ENCODE results near the gene PMEPA1.
"Not testable (repeated sequence)": the region's sequence is repeated elsewhere in the genome, so short reads cannot be mapped to it uniquely, and the experiment has no call there.

PMEPA1 gene

DNA sequence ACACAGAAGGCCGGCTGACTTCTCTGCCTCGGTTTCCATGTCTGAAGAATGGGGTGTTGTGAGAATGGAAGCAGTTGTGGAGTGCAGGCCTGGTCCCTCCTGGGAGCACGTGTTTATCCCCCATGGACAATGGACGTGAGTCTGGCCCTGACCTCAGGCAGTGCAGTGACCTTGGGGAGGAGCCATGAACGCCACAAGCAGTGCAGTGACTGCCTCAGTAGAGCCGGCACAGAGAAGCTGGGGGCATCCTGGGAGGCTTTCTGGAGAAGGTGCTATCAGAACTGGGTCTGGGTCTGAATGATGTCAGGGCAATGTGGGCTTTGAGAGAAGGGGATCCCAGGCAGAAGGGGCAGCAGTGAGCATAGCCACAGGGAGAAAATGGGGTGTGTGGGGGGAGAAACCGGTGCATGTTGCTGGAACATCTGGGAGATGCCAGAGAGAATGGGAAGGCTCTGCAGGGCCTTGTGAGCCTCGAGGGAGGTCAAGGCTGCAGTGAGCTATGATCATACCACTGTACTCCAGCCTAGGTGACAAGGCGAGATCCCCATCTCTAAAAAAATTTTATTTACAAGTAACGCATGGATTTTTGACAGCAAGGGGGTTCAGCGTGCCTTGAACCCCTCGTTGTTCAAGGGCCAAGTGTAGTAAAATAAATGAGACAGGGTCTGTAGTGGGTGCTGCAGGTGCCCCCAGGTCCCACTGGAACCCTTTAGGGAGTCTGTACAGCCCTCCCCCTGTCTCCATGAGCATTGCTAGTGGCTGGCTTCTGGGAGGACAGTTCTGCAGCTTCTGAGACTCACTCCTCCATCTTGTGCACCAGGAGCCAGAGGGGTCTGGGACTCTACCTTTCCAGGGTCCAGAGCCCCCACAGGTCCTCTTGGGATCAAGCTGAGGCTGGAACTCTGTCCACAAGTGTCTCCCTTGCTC is 62.5 kb downstream of the PMEPA1 start:
- no peak overlapping the region for H3K4me3 ChIP-seq
- no peak overlapping the region for H3K27ac ChIP-seq

DNA sequence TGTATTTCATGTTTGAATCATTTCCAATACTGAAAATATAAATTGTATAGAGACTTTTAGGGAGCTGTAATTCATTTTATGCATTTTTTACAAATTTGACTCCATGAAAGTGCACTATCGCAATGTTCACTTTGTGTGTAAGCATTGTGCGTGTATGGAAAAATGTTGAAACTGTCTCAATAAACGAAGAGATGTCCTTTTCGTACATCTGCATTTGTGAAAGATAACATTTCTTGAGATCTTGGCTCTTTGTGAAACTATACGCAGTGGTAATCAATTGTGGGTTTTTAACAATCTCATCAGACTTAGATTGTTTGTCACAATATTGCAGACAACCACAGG is 70.9 kb downstream of the PMEPA1 start:
- Histone ChIP-seq H3K27ac (no peak overlapping the region), H3K4me3 (no peak overlapping the region)

DNA sequence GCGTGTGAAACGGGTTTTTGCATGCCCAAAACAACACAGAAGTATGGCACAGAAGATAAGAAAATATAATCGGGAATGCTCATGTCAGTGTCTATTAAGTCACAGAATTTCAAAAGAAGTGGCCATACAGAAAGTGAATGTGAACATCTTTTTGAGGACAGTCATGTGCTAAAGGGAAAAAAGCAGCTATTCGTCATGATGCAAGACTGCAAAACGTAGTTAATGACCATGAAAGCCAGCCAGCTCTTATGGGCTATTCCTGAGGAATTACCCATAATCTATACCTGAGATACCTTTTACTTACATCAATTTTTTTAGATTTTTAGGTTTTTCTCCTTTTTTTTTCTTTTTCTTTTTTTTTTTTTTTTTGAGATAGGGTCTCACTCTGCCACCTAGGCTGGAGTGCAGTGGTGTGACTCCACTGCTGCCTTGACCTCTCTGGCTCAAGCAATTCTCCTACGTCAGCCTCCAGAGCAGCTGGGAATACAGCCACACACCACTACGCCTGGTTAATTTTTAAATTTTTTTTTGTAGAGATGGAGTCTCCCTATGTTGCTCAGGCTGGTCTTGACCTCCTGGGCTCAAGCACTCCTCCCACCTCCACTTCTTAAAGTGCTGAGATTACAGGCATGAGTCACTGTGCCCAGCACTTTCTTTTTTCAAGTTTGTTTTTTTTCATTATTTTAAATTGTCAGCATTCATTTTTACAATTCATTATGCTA is 71.5 kb downstream of the PMEPA1 start:
- no peak overlapping the region for H3K27ac ChIP-seq
- no peak overlapping the region for H3K4me3 ChIP-seq

DNA sequence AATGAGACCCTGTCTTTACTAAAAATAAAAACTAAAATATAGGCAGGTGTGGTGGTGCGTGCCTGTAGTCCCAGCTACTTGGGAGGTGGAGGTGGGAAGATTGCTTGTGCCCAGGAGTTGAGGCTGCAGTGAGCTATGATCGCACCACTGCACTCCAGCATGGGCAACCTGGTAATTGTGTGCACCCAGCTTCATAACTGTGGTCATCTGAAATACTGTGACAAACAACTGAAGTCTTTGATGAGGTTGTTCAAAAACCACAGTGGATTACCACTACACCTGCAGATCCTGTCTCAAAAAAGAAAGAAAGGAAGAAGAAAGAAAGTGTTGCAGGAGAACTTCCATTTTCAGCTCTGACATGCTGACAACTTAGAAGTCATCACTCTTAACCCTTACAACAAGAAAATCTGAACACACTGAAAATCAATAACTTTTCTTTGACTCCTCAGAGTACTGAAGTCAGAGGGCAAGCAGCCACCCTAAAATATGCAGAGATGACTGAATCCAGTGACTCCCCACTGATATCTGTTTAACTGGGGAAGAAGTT is 75.8 kb downstream of the PMEPA1 start:
- no peak overlapping the region for H3K27ac ChIP-seq

DNA sequence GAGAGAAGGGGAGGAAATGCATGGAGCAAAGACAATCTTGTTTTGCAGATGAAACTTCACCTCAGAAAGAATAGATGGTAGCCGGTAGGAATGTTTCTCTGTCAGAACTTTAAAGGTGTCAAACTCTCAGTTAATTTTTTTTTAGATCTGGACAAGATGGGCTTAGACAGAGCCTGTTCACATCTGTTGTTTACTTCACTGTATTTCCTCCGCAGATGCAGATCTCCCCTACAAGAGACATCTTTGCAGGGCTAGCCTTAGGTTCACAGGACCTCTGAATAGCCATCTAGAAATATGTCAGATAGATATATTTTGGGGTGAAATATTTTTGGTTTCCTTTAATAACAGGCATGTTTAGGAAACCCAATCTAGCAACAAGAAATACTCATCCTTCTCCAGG is 77.5 kb downstream of the PMEPA1 start:
- no peak overlapping the region for H3K27ac ChIP-seq
- no peak overlapping the region for H3K4me3 ChIP-seq

More for the DNA sequence above, 75.8 kb downstream of the PMEPA1 start:
- H3K4me3 ChIP-seq, result no peak overlapping the region

DNA sequence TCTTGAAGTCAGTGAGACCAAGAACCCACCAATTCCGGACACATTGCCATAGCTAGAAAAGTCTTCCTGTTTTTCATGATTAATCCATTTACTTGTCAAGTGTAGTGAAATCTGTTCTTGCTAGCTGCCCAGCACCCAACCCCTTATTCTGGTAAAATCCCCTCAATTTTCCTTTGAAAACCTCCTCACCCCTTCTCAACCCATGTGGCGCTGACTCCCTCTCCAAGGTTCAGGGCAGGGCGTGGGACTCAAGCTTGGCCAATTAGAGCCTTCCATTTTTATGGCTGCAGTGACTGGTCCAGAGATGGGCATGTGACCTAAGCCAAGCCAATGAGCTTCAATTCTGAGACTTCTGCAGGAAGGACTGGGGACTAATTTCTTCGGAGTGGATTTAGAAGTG is 79.8 kb downstream of the PMEPA1 start:
- Histone ChIP-seq H3K4me3 (peak overlapping the region in 3 of 7 experiments; percentile 5 to 24 (median 16)), H3K27ac (peak overlapping the region in 5 of 21 experiments; percentile 42 to 93 (median 92))

DNA sequence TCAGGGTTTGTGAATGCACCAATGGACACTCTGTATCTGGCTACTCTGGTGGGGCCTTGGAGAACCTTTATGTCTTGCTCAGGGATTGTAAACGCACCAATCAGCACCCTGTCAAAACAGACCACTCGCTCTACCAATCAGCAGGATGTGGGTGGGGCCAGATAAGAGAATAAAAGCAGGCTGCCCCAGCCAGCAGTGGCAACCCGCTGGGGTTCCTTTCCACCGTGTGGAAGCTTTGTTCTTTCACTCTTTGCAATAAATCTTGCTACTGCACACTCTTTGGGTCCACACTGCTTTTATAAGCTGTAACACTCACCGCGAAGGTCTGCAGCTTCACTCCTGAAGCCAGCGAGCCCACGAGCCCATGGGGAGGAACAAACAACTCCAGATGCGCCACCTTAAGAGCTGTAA is 80.3 kb downstream of the PMEPA1 start:
- H3K27ac ChIP-seq, result peak overlapping the region in 11 of 21 experiments; percentile 35 to 96 (median 87)
- peak overlapping the region in 3 of 7 experiments; percentile 5 to 24 (median 16) for H3K4me3 ChIP-seq

DNA sequence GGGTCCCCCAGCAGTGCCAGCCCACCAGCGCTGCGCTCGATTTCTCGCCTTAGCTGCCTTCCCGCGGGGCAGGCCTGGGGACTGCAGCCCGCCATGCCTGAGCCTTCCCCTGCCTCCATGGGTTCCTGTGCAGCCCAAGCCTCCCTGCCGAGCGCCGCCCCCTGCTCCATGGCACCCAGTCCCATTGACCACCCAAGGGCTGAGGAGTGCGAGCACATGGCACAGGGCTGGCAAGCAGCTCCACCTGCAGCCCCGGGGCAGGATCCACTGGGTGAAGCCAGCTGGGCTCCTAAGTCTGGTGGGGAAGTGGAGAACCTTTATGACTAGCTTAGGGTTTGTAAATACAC is 80.9 kb downstream of the PMEPA1 start:
- not testable (repeated sequence) for H3K4me3 ChIP-seq
- peak overlapping the region in 18 of 21 experiments; percentile 35 to 96 (median 78) for H3K27ac ChIP-seq

DNA sequence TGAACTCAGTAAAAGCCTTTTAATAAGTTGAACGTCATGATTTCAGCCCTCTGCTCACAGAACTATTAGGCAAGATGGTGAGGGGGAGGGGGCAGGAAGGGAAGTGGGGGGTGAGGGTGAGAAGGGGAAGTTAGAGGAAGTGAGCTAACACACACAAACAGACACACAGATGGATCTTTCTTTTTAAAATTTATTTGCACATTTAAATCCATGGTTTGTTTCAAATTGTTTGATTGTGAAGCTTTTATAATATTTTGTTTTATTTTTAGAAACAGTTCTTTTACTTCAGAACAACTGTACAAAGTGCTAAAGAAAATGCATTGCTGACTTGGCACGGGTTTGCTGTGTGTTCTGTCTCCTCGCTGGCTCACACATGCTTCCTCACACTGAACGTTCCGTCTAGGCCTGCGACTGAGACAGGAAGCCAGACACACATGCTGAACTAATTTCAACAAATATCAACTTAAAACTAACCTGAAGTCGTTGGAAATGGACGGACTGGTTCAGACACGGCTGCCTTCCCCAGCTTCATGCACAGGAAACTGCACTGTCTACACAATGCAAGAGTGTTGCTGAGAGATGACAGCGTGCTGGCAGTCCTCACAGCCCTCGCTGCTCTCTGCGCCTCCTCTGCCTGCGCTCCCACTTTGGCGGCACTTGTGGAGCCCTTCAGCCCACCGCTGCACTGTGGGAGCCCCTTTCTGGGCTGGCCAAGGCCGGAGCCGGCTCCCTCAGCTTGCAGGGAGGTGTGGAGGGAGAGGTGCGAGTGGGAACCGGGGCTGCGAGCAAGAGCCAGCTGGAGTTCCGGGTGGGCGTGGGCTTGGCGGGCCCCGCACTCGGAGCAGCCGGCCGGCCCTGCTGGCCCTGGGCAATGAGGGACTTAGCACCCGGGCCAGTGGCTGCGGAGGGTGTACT is 81.5 kb downstream of the PMEPA1 start:
- Histone ChIP-seq H3K27ac (peak overlapping the region in 20 of 21 experiments; percentile 10 to 96 (median 76)), H3K4me3 (no peak overlapping the region)

DNA sequence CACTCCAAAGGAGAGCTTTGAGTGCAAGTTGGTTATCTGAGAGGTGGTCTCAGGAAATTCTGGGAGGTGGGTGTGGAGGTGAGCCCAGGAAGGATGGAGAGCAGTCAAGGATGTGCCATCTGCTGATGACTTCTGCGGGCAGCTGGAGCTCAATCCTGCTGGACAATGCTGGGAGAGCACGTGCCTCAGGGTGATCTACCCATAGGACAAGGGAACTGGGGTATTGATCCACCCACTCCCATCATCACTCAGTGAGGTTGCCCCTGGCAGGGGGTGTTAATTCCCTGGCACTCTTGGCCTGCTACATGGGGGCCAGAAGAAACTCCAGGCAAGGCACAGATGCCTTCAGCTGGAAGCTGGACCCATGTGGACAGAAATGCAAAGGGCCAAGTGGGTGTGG is 82.5 kb downstream of the PMEPA1 start:
- Histone ChIP-seq H3K4me3 (no peak overlapping the region), H3K27ac (peak overlapping the region in 20 of 21 experiments; percentile 10 to 96 (median 73))

DNA sequence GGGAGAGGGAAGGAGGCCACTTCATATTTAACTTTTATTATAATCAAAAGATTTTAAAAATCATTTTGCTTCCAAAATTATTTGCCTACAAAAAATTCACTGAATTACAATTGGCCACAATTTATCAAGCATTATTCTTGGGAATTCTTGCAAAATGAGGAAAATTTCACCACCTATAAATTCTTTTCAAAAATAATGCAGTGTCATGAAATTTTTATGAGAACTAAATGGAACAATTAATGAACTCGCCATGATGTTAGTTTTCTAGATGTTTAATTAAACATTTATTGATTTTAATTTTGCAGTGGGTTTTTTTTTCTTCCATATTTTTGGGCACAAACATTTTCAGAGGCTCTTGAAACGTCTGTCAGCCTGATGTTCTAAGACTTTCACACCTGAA is 83.8 kb downstream of the PMEPA1 start:
- no peak overlapping the region for H3K27ac ChIP-seq
- H3K4me3 ChIP-seq, result no peak overlapping the region

DNA sequence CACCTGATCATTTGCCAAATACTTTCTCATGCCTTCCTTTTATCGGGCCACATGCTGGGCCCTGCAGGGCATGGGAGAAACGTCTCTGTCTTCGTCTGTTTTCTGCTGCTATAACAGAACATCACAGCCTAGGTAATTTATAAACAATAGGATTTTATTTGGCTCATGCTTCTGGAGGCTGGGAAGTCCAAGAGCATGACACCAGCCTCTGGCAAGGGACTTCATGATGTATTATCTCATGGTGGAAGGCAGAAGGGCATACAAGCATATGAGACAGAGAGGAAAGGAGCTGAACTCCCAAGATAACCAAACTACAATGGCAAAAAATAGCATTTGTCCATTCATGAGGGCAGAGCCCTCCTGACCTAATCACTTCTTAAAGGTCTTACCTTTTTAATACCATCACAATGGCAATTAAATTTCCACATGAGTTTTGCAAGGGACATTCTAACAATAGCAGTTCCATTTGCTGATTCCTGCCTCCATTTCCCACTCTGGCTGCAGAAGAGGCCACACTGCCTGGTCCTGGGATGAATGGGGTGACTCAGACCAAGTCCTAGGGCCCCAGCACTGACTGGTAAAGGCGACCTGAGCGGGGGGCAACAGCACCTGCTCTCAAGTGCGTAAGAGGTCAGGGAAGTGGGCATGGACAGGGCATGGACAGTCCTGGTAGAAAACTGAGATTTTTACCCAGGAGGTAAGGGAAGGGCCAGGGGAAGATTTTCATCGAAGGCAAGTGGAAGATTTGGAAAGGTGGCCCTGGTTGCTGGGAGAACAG is 84.4 kb downstream of the PMEPA1 start:
- Histone ChIP-seq H3K4me3 (no peak overlapping the region), H3K27ac (no peak overlapping the region)

DNA sequence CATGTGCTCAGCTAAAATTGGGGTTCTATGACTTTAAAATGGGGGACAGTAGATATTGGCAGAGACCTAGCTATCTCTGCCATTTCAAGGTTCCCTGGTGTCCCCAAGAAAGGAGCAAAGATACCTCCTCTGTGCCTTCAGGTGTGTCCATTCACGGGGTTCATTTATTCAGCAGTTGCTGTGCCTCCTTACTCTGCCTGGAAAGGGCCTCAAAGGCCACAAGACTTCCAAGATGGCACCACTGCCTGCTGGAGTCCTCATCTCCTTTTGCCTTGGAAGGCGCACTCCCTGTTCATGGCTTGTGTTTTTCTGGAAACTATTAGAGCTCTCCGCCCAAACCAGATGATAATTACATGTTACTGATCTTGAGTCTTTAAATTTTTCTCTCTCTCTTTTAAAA is 85.7 kb downstream of the PMEPA1 start:
- Histone ChIP-seq H3K27ac (no peak overlapping the region), H3K4me3 (no peak overlapping the region)

DNA sequence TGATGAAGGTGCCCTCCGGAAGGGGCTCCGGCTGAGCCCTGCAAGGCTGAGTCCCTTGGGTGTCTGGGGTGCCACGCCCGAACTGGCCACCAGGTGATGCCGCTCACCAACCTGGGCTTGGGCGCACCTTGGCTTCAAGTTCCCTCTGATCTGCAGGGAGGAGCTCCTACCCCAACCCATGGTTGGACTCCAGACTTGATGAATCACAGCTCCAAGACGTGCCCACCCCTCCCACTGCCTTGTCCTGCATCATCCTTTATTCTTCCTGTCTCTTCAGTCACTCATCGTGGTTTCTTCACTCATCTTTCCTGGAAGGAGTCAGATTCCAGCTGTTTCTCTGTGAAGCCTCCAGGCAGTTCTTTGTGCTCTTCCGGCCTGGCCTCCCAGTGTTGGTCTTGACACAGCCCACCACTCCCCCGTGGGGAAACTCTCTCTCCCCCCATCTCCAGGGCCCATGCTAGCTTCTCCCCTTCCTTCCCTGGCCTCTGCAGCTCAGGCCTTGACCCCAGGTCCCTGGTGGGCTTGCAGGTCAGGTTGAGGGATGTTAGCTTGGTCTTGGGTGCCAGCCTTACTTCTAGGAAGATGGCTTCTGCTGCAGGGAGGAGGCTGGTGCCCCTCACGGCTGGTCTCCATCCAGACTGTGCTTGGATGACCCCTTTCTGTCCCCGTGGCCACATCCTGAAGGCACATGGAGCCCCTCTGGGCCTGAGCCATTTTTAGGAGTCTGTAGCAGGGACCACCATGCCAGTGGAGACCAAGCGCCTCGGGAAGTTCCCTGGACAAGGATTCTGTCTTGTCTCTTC is 87.0 kb downstream of the PMEPA1 start:
- Histone ChIP-seq H3K27ac (peak overlapping the region in 4 of 21 experiments; percentile 17 to 42 (median 33)), H3K4me3 (no peak overlapping the region)

DNA sequence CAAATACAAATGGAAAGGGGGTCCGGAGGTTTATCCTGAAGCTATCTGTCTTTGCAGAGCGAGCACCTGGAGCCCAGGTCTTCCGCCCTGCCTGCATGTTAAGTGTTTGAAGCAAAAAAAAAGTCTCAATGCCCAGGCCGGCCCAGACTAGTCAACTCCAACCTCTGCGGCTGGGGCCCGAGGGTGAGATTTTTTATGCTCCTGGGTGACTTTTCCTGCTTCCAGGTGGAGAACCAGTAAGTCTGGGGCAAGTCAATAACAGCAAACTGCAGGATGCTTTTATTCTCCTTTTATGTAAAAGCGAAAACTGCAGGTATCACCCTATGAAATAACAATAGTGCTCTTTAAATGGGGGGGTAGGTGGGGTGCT is 87.6 kb downstream of the PMEPA1 start:
- no peak overlapping the region for H3K4me3 ChIP-seq
- H3K27ac ChIP-seq, result peak overlapping the region in 4 of 21 experiments; percentile 9 to 89 (median 42)

DNA sequence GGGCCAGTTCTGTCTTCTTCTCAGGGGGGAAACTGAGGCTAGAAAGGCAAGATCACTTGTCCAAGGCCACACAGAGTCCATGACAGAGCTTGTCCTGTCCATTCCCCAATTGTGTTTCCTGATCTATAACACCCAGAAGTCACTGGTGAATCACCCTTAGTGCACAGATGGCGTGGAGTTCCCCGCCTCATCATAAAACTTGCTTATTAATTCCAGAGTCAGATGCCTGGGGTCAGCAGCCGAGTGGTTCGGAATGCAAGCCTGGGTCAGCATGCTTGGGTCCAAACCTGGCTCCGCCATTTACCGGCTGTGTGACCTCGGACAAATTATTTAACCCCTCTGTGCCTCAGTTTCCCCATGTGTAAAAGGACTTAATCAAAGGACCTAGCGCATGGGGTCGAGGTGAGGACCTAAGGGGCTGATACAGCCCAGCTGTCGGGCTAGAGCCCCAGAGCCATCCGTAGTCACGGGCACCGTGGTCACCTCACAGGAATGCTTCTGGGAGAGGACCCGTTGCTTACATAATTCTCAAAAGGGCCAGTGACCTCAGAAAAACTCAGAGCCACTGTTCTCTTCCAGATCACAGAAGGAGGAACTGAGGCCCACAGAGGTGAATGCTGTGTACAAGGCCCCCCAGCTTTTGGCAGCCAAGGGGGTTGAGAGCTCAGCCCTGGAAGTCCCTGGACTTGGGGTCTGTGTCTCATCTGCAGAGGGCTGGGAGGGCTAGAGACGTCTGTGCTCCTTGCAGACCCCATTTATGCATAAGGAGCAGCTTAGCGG is 88.2 kb downstream of the PMEPA1 start:
- Histone ChIP-seq H3K4me3 (no peak overlapping the region), H3K27ac (peak overlapping the region in 10 of 21 experiments; percentile 34 to 89 (median 72))

DNA sequence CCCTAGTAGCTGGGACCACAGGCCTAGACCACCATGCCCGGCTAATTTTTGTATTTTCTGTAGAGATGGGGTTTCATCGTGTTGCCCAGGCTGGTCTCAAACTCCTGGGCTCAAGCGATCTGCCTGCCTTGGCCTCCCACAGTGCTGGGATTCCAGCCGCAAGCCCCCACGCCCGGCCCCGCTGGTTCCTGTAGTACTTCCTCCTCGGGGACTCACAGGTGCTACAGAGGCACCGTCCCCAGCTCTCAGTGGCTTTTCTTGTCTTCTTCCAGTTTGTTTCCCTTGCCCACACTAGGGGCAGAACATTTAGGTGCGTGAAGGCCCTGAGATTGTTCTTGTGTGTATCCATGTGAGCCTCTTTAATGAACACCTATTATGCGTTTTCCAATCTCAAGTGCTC is 88.8 kb downstream of the PMEPA1 start:
- no peak overlapping the region for H3K4me3 ChIP-seq
- H3K27ac ChIP-seq, result peak overlapping the region in 15 of 21 experiments; percentile 3 to 89 (median 70)
